Tongue (tissue), 2 donors: ENCODE measurements around the gene COL5A3. TPM values are rescaled to one million over a fixed set of nuclear protein-coding genes. Genes with fewer than 3 reads are reported as not detected.
A peak's percentile ranks its signal among the peaks of the same experiment; 100 is the strongest.
"Not testable (repeated sequence)": the region's sequence is repeated elsewhere in the genome, so short reads cannot be mapped to it uniquely, and the experiment has no call there.

ENCODE experiments used
- DNase-seq: peaks from one replicate; pipeline ENCODE4 v3.0.0-alpha.2; 2015
- total RNA-seq: library from RNA; depleted of rRNA; stranded (reverse); fragments of >200 nt; gene quantifications from one replicate; pipeline ENCODE4 v1.2.3, GENCODE V29; 2014

COL5A3 gene
- total RNA-seq, result 89.1 TPM

DNA sequence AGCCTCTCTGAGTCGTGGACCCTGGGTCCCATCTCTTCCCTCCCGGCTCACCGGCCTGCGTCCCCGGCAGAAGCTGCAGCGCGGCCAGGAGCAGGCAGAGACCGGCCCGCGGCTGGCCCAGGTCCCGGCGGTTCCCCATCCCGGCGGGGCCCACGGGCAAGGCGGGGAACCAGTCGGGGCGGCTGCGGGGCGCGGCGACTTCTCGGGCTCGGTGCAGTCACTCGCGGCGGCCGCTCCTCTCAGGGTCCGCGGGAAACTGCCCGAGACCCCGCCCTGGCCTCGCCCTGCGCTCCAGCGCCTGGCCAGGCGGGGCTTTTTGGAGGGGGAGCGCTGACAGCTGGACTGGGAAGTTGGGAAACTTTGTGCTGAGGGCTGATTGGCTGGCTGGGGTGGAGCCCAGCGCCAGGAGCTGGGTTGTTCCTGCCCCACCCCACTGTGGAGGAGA, at the start of gene COL5A3:
TSS of gene COL5A3 (minus strand) at position 258 of the 445 bp plus-strand sequence. CDS start at position 139, 119 bp downstream.
- DNase-seq, result peak; percentile 81

DNA sequence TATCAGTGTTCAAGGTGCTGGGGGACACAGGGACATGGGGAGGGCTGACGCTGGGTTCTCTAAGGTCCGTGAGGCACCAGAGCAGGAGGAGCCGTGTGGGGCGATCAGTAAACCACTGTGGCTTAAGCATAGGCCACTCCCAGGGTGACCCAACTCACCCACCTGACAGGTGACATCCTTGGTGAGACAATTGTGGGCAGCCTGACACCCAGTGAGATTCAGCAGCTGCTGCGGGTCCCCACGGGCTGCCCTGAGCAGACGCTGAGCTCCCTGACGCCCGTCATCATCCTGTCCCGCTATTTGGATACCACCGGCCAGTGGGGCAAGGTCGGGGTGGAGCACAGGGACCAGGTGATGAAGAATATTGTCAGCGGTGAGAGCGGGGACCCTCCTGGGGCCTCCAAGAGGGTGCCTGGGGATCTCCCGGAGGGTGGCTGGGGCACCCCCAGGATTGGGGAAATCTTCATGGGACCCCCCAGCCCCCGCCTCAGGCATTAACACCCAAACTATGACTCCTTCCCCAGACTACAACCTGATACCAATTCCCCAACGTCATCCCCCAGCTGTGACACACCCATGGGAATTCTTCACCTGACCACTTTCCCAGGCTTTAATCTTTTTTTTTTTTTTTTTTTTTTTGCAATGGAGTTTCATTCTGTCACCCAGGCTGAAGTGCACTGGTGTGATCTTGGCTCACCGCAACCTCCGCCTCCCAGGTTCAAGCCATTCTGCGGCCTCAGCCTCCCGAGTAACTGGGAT, 42.5 kb upstream of the COL5A3 start:
- DNase-seq, result no peak

DNA sequence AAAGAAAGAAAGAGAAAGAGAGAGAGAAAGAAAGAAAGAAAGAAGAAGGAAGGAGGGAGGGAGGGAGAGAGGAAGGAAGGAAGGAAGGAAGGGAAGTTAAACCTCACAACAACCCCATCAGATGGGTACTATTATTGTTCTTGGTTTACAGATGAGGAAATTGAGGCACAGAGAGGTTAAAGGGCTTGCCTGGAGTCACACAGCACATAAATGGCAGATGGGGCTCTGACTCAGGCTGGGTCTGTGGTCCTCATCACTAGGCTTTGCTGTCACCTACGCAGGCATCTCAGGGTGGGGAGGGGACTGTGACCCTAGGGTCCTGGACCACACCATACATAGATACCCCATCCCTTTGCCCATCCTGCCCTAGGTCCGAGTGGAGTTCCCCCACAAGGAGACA, 39.3 kb upstream of the COL5A3 start:
- no peak for DNase-seq

DNA sequence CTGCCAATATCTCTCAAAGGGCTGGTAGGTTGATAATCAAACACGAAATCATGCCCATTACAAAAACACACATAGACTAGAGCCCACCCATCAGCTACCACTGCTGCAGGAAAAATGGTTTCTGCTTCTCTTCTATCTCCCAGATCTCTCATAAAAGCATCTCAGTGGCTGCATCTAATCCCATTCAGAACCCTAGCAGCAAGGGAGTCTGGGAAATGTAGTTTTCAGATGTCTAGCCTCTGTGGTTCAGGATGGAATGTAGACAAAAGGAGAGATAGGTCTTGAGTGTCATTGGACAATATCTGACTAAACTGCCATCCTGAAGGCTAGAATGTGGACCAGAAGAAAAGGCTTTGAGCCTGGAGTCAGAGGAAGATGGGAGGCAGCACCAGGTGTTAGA, 35.1 kb upstream of the COL5A3 start:
- no peak for DNase-seq

DNA sequence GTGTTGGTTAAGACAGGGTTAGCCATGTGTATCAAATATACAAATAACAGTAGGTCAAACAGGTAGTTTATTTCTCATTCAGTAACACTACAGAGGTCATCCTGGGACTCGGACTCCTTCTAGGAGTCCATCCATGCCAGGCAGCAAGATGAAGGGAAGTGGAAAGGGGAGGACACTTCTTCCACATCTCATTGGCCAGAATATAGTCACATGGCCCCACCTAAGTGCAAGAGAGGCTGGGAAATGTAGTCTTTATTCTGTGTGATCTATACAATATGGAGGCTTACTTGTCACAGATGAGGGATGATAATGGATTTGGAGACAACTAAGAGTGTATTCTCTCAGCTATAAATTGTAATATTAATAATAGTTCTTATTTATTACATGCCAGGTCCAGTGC, 34.1 kb upstream of the COL5A3 start:
- DNase-seq, result no peak

DNA sequence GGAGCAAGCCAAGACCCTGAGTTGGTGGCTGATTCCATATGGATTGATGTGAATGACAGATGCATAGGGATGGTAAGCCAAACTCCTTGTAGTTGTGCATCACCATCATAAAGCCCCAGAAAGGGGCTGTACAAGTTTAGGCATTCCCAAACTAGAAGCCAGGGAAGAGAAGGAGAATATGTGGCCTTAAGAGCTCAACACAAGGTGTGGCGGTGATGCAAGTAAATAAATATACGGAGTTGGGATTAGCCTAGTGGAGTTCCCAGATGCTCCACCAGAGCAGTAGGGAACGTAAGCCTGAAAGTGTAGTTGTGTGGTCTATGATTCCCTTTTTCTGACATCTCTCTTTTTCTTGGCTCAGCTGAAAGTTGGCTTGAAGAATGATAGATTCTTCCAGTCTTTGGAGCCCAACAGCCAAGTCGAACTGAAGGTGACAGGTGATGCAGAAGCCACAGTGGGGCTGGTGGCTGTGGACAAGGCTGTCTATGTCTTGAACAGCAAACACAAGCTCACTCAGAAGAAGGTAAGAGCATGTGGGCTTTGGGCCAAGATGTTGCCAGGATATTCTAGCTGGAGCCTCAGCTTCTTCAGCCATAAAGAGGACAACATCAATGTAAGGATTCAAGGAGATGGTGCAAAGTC, 33.1 kb upstream of the COL5A3 start:
- DNase-seq, result no peak

DNA sequence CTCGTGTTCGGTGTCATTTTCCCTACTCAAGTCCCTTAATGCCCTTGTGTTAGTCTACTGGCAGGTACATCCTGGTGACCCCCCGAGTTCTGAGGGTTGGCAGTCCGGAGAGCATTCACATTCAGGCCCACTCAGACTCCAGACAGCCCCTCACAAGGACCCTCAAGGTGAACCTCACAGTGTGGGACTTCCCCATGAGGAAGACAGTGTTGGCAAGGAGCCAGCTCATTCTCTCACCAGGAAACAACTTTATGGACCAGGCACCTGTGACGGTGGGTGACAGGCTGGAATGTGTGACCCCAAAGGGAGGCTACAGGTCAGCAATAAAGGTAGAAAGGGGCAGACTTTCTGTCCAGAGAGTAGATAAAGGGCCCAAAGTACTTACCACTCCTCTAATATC, 27.5 kb upstream of the COL5A3 start:
- no peak for DNase-seq

DNA sequence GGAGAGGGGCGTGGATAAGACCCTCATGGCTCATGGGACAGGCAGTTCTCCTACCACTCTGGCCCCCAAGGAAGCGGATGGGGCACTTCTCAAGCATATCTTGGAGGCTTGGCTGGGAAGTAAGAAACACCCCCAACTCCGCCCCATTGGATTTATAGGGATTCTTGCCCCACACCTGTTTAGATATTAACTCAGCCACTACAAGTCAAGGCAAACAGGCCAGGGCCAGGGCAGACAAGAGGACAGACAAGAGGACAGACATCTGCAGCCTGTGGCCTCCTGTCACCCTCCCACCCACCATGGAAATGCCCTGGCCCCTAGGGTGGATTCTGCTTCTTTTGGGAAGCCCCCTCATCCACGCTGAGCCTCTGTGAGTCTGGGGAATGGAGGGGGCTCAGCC, 27.1 kb upstream of the COL5A3 start:
- DNase-seq, result no peak

DNA sequence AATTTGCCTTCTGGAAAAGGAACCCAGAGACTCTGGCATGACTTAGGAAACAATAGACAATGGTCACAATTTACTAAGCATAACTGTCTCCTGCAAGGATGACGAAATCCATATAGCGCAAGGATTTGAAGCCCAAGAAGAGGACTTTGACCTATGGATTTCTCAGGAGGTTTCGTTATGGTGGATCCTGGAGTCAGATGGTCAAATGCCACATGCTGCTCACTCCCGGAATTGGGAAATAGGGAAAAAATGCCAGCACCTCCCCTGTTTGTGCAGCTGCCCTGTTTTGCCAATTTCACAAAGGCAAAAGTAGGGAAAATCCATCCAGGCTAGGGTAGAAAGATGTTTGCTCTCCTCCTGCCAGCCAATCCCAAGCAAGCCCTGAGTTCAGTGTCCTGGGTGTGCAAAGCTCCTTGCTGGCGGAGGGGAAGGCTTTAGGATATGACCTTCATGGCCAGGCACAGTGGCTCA, 26.3 kb upstream of the COL5A3 start:
- DNase-seq, result peak; percentile 13

DNA sequence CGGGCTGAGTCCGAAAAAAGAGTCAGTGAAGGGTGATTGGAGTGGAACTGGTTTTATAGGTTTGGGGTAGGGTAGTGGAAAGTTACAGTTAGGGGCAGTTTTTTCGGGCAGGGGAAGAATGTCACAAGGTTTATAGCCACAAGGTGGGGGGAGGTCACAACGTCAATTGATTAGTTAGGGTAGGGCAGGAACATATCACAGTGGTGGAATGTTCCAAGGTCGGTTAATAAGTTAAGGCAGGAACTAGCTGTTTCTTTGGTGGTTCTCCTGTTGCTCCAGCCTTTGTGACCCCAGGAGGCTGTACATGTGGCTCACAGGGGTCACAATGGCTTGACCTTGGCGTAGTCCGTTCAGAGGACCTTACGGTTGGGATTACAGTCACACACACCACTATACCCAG, 23.3 kb upstream of the COL5A3 start:
- DNase-seq, result no peak

DNA sequence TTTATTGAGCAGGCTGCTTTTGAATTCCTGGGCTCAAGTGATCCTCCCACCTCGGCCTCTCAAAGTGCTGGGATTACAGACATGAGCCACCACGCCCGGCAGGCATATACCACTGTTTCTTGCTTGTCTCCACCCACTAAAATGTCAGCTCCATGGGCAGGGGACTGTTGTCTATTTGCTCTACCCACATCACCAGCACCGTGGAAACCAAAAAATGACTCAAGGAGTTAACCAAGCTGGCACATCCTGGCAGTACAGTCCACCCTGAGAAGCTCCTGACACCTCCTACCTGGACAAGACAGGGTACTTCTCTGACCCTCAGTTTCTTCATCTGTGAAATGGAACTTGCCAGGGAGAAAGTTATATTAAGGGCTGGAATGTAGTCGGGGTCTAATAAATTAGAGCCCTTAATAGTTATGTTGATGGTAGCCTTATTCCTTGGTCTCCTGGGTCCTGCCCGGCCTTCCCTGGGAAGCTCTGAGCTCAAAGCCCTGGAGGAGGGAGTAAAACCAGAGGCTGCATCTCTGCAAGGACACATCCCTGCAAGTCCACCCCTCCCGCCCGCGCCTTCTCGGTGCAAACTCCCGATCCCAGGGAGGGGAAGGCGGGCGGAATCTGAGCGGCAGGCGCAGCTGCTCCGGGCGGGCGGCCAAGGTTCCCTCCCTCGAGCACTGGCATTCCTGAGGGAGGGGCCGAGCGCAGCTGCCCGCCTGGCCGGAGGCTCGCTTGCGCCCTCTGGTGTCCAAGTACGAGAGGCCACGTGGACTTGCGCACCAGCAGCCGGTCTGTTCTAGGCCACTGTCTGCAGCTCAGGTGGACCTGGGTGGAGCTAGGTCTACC, 17.1 kb upstream of the COL5A3 start:
- DNase-seq, result peak; percentile 98

DNA sequence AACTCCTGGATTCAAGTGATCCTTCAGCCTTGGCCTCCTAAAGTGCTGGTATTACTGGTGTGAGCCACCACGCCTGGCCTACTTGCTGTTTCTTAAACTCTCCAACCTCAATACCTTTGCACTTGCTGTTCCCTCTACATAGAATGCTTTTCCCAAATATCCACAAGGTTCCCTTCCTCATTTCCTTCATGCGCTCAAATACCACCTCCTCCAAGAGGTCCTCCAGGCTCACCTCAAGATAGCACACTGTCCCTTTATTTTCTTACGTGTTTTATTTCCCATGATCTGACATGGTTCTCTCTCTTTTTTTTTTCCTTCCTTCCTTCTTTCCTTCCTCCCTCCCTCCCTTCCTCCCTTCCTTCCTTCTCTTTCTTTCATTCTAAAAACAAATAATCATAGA, 16.4 kb upstream of the COL5A3 start:
- no peak for DNase-seq

DNA sequence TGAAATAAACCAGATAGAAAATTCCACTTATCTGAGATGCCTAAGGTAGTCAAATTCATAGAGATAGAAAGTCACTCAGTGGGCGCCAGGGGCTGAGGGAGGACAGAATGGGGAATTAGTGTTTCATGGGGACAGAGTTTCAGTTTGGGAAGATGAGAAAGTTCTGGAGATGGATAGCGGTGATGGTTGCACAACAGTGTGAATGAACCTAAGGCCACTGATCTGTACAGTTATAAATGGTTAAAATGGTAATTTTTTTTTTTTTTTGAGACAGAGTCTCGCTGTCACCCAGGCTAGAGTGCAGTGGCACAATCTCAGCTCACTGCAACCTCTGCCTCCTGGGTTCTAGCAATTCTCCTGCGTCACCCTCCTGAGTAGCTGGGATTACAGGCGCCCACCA, 12.8 kb upstream of the COL5A3 start:
- DNase-seq, result not testable (repeated sequence)

DNA sequence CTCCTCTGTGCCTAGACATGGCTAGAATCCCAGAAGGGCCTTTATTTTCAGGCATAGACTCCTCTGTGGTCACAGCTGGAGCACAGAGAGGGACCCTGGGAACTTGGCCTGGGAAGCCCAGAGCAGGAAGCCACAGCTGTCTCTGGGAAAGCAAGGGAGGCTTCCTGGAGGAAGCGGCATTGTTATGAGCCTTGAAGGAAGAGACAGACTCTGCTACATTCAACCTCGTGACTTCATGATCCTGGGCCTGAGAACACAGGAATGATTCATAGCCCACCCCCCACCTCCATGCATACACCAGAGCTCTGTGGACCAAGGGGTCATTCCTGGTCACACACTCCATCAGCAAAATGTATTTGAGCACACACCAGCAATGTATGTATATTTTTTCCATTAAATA, 11.6 kb upstream of the COL5A3 start:
- no peak for DNase-seq

DNA sequence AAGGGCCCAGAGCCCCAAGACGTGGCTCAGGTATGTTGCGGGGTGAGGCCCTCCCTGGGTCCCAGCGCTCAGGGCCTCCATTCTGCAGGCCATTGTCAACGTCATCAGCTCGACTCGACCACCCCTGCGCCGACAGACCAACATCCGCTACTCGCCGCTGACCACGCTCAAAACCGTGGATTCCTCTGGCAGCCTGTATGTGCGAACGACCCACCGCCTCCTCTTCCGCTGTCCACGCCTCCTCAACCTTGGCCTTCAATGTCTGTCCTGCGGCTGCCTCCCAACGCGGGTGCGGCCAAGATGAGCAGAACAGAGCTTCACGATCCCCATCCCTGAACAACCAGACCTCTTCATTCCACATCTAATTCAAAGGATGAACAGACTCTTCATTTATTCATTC, 11.1 kb upstream of the COL5A3 start:
- DNase-seq, result no peak

DNA sequence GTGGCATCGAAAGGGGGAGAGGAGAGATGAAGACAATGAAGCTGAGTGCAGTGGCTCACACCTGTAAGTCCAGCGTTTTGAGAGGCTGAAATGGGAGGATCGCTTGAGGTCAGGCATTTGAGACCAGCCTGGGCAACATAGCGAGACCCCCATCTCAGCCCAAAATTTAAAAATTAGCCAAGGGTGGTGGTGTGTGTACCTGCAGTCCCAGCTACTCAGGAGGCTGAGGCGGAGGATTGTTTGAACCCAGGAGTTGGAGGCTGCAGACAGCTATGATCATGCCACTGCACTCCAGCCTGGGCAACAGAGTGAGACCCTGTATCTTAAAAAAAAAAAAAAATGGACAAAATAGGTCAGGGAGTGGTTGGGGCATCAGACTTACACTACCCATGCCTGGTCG, 10.5 kb upstream of the COL5A3 start:
- no peak for DNase-seq

DNA sequence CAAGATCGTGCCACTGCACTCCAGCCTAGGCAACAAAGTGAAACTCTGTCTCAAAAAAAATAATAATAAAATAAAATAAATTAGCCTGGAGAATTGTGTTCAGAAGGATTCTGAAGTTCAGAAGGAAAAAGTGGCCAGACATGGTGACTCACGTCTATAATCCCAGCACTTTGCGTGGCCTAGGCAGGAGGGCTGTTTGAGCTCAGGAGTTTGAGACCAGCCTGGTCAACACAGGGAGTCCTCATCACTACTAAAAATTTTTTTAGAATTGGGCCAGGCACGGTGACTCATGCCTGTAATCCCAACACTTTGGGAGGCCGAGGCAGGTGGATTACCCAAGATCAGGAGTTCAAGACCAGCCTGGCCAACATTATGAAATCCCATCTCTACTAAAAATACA, 8.9 kb upstream of the COL5A3 start:
- no peak for DNase-seq

DNA sequence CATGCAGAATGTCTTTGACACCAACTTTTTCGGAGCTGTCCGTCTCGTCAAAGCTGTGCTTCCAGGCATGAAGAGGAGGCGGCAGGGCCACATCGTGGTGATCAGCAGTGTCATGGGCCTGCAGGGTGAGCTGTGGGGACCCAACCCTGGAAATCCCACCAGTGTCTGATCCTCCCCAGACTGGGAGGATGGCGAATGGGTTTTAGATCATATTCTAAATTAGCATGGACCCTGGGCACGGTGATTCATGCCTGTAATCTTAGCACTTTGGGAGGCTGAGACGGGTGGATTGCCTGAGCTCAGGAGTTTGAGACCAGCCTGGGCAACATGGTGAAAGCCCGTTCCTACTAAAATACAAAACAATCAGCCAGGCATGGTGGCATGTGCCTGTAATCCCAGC, 8.5 kb upstream of the COL5A3 start:
- no peak for DNase-seq

DNA sequence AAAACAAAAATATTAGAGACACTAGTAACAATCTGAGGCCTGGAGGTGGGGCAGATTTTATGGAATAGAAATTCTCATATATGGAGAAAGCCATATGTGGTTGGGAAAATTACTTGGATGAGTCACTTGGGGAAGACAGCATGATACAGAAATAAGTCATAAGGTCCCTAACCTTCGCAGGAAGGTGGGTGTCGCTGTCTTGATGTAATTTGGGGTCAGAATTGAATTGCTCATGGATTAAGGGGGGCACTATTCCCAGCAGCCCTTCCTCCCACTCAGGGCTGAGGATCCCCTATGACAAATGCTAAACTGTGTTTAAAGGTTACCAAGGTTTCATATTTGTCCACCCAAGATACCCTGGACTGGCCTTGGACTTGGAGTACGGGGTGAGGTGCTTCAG, 8.0 kb upstream of the COL5A3 start:
- no peak for DNase-seq

DNA sequence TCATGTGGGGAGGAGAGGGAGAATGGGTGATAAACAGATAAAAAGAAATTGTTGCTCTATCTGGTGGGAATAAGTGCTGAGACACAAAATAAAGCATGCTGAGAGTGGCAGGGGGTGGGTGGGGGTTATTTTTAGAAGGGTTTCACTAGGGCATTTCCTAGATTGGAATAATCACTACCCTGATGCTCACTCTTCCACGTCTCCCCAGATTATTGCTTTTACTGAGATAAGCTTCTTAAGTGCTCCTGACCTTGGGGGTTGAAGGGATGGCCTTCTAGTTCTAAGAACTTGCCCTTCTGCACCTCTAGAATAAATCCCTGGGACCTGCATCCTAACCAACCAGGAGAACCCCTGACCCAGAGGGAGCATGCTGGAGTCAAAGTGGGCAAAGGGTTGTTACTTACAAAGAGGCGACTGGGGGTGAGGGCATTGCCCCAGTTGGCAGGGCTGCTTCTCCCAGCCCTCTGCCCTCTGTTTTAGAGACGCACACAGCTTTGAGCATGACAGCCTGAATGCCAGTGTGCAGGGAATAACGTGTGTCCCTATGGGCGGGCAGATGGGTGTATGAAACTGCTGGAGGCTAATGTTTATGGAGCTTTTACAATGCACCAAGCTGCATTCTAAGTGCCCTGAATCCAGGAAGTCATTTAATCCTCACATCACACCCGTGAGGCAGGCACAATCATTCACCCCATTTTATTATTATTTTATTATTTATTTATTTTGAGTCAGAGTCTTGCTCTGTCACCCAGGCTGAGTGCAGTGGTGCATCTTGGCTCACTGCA, 3.7 kb upstream of the COL5A3 start:
- DNase-seq, result no peak

DNA sequence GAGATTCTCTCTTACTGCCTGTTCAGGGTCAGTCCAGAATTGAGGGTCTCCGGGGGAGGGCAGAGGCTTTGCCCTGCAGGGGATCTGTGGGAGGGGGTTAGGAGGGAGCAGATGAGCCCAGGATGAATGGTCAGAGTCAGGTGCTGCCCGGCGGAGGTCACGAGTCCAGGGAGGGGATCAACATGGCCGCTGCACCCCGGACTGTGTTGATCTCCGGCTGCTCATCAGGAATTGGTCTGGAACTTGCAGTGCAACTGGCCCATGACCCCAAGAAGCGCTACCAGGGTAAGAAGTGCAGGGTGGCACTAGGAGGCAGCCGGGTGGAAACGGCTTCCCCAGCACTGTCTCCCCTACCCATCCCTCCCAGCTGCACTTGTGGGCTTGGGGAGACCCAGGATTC, 3.0 kb upstream of the COL5A3 start, which contains the start of gene RDH8:
TSS of gene RDH8 (plus strand) at position 168 of the 400 bp plus-strand sequence. CDS start at position 183, 15 bp downstream.
- DNase-seq, result no peak

DNA sequence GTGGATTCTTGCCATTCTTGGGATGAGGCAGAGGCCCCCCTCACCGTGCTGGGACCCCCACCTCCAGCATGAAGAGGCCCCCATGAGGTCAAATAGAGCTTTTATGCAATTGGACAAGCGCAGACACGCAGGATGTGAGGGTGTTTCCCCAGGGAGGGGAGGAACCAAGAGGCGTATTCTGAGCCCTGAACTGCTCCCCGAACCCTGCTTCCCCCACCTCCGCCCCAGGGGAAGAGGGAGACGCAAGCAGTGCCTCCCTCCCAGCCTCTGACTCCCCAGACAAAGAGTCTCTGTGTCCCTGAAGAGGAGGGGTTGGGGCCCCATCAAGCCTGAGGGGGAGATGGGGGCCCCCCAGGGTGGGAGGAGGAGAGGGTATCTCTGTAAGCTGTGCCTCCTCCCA, 1.7 kb upstream of the COL5A3 start:
- DNase-seq, result peak; percentile 46
